Stimulated activated CD8-positive, alpha-beta memory T cell treated with anti-CD3 and anti-CD28 coated beads, Interleukin-4, amount 100 ng/mL, for 1 hour (primary cell): ENCODE results near the gene DLGAP1.
A peak's percentile ranks its signal among the peaks of the same experiment; 100 is the strongest.

Experiments
- DNase-seq, 2 donors: peaks; one replicate each; pipeline ENCODE4 v3.0.0-alpha.2; 2020; ENCODE audit warnings: low read depth in 2 of 2, low spot score in 1 of 2

Gene DLGAP1

DNA sequence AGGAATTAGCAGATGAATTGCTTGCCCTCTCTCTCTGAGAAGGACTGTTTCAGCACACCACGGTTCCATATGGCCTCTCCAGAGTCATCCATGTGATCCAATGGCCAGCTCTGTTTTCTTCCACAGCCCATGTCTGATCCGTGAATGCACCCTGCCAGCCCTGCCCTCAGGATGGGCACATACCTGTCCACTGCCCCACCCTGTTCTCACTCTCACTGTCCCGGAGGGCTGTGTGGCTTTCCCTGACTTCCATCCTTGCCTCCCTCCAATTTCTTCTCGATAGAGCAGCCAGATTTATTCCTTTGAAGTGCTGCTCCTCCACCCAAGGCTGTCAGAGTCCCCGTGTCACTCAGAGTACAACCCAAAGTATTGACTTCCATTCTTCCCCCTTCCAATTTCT is 662.0 kb downstream of the DLGAP1 start:
- no peak for DNase-seq

DNA sequence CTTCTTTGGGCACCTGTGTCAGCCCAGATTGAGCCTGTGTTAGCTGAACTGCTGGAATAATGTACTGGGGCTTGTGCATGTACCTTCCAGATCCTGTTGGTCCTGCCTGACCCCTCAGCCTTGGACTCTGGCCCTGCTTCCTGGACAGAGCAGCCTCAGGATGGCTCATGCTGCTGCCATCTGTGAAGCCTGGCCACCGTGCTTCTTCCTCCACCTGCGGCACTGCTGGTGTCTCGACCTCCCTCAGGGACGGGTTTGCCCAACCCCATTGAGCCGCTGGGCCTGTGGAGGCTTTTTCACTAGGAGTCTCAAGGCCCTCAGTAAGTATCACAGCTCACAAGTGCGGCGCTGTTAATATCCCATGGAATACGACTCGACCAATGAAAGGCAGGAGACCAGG is 662.4 kb downstream of the DLGAP1 start:
- no peak for DNase-seq

GRCh38 chr18:3791238-3791637 is 663.9 kb downstream of the DLGAP1 start:
- no peak for DNase-seq

- DNase-seq = no peak
Observed at GRCh38 chr18:3790703-3791102, 664.4 kb downstream of the DLGAP1 start.

DNA sequence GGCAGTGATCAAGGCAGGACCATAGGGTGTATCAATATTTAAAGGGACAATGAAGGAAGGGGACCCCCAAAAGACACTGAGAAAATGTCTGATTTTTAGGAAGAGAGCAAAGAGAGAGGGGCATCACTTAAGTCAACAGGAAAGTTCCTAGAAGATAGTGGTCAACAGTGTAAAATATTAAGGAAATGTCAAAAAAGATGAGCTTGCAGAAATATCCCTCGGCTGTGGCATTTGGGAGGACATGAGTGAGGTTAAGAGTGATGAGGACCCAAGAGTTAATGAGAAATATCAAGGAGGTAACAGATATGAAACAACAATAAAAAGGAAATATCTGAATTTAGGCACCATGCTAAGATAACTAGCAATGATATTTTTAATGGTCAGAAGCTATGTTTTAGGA is 665.6 kb downstream of the DLGAP1 start:
- DNase-seq = no peak

DNA sequence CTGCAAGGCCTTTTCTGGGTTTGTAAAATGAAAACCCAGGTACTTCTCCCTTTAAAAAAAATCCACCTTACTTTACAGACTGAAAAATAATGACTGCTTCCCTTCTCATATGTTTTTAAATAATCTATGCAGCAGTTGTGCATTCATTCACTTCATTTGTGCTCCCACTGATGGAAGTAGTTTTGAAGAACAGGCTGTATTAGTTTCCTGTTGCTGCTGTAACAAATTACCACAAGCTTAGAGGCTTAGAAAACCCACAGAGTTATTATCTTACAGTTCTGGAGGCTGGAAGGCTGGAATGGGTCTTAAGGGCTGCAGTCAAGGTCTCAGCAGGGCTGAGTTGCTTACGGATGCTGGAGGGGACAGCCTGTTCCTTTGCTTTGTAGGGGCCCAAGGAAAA is 670.2 kb downstream of the DLGAP1 start:
- no peak for DNase-seq

DNA sequence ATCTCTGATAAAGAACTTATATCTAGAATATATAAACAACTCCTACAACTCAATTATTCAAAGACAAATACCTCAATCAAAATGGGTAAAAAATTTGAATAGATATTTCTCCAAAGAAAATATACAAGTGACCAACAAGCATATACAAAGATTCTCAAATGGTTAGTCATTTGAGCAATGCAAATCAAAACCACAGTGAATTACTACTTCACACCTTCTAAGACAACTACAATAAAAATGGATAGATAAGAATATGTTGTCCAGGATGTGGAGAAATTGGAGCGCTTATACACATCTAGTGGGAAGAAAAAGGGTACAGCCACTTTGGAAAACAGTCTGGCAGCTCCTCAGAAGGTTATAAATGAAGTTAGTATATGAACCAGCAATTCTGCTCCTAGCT is 672.2 kb downstream of the DLGAP1 start:
- DNase-seq = no peak

- DNase-seq = no peak
Observed at GRCh38 chr18:3777719-3778118, 677.4 kb downstream of the DLGAP1 start.

DNA sequence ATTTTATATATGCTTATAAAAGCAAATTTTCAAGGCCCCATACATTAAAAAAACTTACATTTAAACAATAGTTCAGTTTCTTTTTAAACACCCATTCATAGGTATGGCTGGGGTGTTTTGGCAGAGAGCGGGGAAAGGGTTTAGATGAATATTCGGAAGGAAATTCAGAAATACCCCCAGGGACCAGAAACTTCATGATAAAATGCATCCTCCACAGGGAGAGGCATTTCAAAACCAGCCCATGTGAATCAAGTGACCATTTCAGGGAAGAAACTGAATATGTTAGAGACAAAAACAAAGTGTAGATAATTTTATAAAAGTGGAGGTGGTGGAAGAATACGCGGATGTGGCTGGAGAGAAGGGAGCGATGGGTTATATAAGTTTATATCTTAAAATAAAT is 678.0 kb downstream of the DLGAP1 start:
- no peak for DNase-seq

- no peak for DNase-seq
Observed at GRCh38 chr18:3775996-3776395, 679.1 kb downstream of the DLGAP1 start.

DNA sequence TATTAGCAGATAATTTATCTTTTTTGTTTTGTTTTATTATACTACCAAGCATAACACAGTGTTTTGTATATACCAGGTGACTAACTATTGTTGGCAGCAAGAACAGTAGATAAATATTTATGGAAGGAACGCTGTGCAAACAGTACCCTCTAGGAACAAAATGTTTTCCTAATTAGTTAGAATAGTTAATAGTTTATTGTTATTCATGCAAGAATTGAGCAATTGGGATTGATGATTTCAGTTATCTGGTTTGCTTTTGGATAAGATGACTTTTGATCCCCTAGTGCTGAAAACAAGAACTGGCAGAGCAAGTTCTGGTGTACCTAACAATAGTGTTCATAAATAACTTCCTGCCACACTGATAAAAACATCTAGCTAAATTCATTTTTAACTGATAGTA is 681.8 kb downstream of the DLGAP1 start:
- no peak for DNase-seq

DNA sequence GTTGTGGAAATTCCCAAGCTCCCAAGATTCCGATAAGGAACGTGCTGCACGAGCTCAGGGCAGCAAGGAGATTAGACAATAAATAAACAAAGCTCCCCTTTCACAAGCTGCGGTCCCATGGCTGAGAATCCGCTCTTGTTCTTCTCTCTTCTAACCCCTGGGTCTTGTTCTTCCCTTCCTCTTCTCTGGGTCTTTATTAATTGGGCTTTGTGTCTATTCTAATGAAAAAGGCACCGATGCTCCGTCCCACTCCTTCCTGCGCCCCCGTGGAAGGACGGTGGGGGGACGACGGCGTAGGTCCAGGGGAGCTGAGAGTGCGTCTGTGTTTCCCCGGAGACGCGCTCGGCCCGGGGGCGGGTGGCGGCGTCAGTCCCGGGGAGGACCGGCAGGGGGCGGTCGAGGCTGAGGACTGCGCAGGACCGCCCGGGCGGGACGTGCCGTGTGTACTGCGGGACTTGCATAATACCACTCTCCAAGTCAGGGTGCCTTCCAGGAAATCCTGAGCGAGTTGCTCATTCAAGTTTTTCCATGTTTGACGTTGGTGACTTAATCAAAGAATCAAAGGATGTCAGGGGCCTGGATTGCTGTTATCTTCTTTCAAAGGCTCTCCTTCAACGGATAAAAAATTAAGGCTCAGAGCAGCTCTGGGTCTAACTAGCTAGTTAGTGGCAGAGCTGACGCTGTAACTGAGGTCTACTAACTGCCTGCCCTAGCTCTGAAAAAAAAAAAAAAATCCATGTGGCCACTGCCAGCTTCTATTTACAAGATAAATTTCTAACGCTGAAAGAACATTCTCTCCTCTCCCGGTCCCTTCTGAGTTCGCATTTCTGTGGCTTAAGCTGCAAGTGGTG is 683.8 kb downstream of the DLGAP1 start:
- DNase-seq = peak; percentile 26 to 48

GRCh38 chr18:3761266-3761665 is 693.8 kb downstream of the DLGAP1 start:
- DNase-seq = no peak

DNA sequence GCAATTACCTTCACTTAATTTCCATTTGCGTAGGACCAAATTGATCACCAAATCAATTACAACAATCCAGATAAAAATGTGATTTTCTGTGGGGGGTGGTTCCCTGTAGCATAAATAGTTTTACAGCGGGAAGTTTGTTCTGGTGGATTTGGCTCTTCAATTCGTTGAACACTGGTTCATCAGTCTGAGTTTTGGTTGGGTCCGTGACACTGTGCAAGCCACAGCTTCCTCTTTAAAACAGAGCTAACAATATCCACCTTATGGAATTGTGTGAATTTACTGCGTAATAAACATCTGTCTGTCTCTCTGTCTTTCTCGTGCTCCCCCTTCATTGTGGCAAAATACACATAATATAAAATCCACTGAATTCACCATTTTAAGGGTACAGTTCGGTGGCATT is 694.4 kb downstream of the DLGAP1 start:
- DNase-seq = no peak

- DNase-seq = no peak
Observed at GRCh38 chr18:3759099-3759498, 696.0 kb downstream of the DLGAP1 start.

- no peak for DNase-seq
Observed at GRCh38 chr18:3758531-3758930, 696.6 kb downstream of the DLGAP1 start.

DNA sequence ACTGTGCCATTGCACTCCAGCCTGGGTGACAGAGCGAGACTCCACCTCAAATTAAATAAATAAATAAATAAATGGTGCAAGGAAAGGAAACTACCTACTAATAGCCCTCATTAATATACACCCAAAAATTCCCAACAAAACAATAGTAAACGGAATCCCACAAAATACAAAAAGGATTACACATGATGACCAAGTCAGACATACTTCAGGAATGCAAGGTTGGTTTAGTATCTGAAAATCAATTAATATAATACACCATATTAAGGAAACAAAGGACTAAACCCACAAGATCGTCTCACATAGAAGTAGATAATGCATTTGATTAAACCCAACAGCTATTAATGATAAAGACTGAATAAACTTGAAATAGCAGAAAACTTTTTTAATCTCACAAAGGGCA is 697.7 kb downstream of the DLGAP1 start:
- no peak for DNase-seq

- DNase-seq = no peak
Observed at GRCh38 chr18:3753106-3753505, 702.0 kb downstream of the DLGAP1 start.

- no peak for DNase-seq
Observed at GRCh38 chr18:3748086-3748485, 707.0 kb downstream of the DLGAP1 start.

GRCh38 chr18:3747176-3747973 is 707.7 kb downstream of the DLGAP1 start:
- no peak for DNase-seq

DNA sequence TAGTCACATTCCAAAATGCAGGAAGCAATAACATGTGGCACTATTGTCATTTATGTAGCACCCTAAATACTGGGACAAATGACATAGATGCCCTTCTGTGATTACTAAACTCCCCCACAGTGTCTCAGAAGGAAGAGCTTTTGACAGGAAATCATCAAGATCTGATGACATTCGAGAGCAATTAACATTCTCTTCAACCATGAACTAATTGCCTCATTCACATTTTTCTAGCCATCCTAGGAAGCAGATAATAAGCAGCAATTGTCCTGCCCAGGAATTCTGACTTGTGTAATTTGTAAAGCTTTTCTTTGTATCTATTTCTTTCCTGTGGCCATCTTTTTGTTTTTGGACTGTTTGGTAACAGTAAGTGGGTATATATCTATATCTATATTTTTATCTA is 712.6 kb downstream of the DLGAP1 start:
- DNase-seq = no peak

GRCh38 chr18:3741333-3741732 is 713.8 kb downstream of the DLGAP1 start:
- DNase-seq = no peak
